HG03039 (cell line): ENCODE data around the gene CCNL1.

Experiments used
- ATAC-seq: cut with Tn5 transposase; IDR thresholded peaks from one replicate; pipeline ENCODE4 v1.9.1; 2021; ENCODE audit warnings: mild to moderate bottlenecking, moderate library complexity; ENCODE audit not compliant: unreplicated experiment

Gene CCNL1

DNA sequence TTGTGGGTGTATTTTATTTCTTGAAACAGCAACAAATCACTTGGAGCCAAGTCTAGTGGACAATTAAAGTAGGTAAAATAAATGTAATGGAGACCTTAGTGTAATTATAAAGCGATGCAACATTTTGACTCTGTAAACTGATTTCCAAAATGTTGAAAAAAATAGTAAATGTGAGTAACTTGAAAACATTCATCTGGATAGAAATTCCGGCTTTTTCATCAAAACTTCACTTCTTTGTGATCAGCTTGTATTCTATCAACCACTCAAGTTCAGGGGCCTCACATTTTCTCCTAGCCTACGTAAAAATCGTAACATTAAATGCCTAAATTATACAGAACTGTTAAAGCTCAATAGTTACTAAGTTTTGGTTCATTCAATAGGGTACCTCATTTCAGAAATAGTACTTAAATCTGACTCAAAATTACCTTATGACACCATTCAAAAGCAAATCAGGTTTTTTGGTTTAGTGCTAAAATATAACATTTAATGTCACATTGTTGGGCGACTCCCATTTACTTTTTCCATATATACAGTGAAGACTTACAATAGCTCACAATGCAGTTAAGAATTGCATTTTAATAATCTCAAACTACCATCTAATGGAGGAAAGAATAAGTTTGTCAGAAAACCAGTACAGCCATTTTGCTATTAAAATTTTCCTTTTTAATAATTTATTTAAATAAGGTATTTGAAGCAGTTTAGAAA, 12.7 kb downstream of the CCNL1 start:
- no peak for ATAC-seq

DNA sequence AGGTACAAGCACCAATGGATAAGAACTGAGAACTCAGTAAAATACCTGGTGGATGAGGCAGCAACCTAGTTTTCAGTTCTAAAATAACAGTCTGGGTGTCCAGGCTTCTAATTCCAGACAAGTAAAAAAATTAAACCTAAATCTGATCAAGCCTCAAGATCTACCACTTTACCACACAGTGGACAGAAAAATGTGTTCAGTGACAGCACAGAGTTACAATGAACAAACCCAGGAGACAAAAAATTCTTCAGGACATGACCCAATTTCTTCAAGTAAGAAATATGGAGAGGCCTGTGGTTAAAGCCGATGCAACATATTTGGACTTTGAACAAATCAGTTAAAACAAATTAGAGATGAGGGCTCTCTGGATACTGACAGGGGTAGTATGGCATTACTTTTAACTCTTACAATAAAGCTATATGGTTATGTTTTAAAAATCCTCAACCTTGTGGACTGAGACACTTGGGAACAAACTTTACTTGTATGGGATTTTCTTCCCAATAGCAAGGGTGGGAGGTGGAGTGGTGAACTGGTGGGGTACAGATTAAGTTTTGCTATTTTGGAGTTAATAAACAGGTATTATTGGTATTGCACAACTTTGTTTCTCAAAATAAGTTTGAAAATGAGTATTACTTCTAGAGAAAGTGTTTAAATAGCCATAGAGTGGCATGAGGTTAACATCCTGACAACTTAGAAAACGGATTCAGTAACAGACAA, 14.2 kb downstream of the CCNL1 start:
- no peak for ATAC-seq

DNA sequence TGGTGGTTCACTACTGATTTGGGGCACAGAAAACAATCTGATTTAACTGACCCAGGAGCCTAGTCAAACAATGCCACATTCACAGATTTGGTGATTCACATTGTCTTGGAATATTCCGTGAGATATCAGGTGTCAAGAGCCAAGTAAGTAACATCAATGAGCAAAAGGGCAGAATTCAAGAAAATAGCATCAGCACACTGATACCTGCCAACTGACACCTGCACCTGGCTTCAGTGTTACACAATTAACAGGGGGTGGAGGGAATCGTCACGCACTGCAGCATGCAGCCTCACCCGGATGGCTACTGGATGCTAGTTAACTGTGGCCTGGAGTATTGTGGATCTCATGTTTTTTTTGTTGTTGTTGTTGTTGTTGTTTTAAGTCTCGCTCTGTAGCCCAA, 17.6 kb downstream of the CCNL1 start:
- ATAC-seq, result no peak

DNA sequence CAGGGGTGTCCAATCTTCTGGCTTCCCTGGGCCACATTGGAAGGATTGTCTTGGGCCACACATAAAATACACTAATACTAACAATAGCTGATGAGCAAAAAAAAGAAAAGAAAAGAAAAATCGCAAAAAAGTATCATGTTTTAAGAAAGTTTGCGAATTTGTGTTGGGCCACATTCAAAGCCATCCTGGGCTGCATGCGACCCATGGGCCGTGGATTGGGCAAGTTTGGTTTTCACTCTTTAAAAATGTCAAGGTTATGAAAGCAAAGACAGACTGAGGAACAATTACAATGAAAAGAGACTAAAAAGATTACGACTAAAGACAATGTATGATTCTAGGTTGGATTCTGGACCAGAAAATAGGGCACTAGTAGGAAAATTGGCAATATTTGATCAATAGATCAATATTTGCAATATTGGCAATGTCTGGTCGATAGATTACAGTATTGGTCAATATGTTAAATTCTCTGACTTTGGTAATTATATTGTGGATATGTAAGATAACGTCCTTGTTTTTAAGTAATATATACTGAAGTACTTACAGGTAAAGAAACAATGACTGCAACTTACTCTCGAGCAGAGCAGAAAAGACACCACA, 19.9 kb downstream of the CCNL1 start:
- ATAC-seq, result no peak

DNA sequence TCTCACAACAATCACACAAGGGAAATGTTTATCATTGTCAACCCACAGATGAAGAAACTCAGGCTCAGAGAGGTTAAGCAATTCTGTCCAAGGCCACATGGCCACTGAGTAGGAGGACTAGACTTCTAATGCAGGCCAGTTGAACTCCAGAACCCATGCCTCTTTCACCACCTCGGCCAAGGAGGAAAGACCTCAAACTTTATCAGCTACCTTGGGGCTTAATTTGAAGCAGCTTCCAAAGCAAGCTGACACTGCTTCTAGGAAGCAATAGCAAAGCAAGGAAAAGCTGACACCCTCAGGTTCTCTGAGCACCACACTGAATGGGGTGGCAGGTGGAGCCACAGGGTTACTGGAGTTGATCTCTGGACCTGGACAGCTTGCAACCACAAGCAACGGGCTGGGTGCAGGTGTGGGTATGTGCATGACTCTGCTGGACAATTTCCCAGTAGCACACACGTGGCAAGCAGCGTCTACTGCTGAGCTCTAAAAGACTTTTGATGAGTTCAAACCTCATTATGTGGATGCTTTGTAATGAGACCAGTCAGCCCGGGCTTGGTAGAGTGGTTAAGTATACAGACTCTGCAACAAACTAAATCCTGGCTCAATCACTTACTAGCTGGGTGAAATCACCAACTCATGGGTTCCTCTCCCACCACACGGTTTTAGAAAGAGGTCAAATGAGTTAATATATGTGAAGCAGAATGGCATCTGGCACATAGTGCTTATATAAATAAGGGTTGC, 23.1 kb downstream of the CCNL1 start:
- ATAC-seq, result no peak

DNA sequence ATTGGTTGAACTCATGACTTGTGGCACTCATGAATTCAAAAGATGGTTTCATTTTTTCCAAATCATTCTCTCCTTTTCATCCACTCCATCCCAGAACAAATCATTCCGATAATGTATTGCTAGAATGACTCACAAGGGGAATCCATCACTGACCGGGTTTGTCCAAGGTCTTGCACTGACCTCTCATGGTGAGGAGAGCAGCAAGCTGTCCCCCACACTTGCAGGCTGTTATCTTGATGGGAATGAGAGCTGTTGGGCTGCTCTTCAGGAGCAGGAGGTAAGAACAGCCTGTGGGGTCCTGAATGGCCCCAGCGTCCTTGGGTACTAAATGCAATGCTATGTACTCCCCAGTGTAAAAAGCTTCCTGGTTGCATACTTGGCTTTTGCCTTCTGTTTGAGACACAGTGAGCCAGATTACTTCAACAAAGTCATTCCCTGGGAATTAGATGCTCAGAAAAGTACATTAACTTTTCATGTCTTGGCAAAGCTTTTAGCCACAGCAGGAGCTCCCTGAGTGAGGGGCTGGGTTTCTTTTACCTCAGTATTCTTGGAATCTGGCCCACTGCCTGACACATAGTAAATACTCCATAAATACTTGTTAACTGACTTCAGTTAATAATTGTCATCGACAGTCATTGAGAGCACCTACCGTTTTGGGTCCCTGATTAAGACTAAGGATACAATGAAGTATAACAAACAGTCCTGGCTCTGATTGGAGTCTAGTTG, 24.1 kb downstream of the CCNL1 start:
- ATAC-seq, result no peak

DNA sequence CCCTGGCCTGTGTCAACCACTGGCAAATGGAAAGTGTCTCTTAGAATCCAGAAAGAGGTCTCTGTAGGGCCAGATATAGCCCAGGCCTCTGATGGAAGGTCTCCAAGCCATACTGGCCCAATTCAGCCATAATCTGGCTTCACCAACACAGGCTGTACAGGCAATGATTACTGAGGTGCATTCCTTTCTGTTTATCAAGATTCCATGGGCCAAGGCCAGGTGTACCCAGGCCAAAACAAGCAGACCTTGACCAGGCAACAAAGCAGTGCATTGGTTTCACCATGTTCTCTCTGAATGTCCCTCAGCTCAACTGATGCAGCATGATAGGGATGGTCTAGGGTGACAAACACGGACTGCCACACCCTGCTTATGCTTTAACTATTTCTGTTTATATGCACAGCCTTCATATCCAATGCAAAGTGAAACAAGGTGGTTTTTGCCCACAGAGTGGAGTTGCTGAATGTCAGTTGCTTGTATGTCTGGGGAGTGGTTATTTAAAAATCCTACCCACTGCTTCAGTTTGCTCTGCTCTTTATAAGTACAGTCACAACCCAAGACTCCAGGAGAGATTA, 25.2 kb downstream of the CCNL1 start:
- peak; percentile 64 for ATAC-seq

DNA sequence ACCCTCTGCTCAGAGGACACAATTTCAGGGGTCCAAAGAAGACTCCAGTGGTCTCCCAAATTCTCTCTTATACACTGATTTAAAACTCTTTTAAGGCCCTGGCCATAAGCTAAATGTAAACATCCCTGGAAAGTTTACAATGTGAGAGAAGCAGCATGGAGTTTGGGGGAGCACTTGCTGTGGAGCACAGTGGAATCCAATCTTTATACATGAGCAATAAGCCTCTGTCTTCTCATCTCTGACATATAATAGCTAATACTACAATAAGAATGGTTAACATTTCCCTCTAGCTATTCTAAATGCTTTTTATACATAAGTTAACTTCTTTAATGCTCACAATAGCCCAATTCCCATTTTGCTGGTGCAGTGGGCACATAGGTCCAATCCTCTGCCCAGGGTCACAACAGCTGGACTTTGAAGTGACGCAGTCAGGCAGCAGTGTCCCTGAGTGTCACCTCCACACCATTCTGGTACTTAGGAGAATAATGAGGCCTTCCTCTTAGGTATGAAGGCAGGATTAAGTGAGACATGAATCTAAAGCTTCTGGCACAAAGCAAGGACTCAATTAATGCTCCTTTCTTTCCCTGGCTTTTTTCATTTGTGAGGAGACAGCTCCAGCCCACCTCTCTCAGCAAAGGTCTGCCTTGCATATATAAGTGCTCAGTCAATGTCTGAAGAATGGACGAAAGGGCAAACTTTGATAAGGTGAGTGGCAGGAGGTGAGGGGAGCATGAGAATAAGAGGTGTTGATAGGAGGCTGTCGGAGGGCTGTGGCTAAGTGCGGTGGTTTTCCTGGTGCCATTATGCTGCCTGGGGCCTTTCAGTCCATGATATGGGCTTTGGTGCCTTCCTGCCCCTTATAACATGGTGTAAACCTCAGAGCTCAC, 26.3 kb downstream of the CCNL1 start:
- ATAC-seq, result no peak

DNA sequence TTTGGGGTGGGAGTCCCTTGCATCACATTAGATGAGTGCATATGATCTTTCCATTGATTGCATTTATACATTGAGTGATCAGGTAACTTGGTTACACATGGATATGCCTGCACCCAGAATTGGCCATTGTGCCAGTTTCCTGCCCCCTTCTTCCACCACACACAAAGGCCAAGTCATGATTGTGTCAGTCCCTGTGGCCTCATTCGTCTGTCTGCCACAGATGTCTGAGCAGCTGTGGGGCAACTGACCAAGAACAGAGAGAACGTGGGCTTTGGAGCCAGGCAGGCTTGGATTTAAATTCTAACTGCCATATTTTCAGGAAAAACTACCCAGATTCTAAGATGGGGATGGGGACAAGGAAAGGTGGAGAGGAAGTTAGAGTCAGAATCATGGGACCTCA, 27.0 kb downstream of the CCNL1 start:
- ATAC-seq, result no peak

DNA sequence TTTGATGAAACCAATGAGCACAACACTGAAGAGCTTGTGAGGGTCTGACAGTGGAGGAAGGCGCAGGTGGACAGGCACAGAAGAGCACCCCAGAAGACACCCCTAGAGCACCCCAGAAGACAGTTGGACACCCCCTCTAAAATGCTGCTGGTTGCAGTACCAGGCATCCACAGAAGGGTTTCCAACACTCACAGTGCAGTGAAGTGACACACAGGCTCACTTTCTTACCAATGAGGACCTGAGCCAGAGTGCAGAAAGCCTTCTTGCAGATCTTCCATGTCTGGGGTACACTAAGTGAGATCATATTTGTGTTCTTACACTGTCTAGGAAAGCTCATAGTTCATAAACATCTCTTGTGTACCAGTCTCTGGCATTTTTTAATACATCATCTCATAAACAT, 27.6 kb downstream of the CCNL1 start:
- ATAC-seq, result no peak

DNA sequence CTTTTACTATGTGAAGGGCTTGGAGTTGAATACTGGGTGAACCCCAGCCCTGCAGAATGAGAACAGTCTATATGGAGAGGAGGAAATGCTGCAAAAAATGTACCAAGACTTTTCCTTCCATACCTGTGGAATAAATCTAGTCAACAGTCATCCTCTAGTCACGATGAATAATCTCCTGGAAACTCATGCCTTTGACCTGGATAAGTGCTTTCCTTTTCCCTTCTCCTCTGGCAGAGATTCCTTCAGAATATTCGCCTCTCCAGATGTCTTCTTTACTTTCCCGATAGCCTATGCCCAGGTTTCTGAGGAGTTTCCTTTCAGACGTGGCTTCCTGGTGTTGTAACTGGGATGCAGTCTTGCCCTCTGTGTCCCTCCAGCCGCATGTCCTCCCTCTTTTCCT, 28.1 kb downstream of the CCNL1 start:
- no peak for ATAC-seq

DNA sequence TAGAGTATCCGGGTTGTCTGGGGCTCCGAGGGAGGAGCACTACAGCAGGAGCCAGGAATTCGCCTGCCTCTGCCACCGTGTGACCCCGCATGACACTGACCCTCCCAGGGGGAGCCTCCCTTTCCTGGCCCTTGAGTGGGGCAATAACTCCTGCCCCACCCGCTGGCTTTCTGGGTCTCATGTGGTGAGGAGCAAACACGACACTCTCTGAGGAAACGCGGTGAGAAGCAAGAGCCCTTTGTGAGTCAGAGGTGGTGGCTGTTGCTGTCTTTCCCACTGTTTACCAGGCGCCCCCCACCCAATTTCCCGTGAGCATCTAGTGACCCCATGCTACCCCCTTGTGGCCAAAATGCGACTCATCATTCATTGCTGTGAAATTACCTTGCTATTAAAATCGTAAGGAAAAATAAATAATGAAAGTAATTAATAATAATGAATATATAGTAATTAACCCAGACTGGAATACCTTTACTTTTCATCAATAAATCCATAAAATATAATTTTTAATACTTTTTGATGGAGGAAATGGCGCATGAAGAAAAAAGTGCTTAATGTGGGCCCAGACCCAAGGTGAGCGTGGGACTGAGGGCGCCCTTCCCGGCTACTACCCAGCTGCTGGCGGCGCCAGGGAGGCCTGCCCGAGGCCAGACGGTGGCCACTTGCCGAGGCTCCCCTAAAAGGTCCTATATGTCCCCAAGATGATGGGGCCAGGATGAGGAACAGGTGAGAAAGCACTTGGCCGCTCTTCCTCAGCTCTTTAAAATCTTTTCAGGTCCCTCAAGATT, 29.3 kb downstream of the CCNL1 start:
- ATAC-seq, result no peak

DNA sequence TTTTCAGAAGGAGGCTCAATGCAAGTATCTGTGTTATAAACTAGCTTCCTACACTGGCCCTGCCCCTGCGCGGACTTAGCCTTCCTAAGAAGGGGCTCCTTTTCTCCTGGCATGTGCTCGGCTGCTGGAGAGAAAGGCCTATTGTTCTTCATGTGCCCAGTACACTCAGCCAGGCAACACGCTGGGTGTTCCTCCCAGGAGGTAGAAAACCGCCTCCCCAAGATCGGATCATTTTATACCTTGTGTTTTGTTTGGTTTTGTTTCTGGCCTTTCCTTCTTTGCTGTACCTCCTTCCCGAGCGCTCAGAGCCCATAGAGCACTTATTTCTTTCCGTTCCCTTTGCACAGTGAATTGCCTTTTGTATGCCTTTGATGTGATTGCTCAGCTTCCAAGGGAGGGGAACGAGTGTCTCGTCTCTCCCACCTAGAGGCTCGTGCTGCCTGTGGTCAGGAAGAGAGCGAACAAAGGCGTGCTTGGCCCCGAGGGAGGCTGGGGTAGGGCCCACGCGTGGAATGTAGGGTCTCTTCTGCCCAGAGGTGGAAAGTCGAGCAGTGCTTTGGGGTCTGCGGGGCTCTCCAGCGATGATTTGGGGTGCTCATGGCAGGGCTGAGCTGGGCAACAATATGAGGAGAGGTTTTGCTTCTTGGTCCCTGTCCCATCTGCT, 30.0 kb downstream of the CCNL1 start:
- no peak for ATAC-seq

DNA sequence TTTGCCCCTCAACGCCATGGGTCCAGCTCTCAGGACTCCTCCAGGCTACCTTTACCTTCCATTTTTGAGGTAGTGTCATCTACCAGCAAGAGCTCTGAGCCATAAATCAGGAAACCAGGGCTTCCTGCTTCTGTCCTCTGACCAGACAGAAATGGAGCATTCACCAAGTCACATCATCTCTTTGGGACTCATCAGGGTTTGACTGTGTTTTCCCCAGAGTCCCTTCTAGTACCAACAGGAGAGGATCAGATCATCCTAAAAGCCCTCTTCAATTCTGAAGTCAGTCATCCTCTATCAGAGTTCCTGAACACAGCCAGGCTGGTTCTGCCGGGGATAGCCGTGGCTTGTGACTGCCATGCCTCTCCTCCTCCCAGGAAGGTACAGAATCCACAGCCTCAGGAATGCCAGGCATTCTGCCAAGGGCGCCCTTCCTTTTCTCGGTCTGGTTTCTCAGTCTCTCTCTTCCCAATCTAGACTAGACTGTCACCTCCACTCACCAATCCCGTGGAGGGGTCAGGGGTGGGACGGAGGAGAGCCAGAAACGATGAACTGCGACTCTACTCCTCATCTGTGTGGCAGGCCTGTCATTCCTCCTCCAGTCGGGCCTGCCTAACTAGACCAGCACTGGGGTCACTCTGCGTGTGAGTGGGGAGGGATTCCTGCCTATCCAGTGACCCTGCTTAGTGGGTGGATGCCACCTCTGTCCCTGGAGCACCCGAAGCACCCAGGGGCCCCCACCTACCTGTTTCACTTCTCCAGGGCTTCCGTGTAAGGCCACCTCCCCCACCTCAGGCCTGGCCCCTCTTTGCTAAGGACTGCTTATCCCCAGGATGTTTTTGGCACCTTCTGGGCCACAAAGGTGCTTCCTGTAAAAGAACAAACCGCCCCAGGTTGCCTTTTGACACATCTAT, 30.9 kb downstream of the CCNL1 start:
- peak; percentile 4 for ATAC-seq

DNA sequence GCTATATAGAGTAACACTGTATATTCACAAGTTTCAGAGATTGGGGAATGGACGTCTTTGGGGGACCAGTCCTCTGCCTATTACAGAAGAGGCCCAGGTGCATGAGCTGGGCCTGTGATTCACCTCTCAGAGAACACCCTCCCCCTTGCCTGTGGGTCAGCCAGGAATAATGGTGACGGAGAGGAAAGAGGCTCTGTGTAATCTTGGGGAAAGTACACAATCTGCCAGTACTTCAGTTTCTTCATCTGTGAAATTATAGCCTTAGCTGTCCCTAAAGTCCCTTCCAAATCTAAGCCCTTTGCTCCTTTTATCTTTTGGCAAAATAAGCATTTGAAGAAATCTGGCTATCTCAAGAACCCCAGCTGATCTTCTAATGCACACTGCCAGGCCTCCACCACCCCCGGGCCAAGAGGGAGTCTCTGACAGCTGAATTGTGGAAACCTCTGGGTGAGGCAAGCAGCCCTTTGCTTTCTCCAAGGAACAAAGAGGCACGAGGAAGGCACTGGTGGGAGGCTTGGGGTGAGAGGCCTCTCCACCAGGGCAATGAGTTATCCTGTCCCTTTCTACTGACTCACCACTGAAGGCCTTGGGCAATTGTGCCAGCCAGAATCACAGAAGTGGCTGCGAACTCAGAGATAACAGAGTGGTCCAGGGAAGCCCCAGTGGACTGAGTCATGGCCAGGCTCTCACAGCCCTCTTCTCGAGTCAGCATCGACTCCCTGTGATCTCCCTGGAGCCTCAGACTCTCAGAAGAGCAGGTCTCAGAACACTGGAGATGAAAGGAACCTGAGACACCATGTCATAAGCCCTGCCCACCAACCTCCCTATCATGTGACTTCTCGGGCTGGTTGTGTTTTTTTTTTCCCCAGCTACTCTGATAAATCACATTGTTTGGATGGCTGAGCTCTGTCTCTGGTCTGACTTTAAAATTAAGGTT, 31.8 kb downstream of the CCNL1 start:
- ATAC-seq, result peak; percentile 48

DNA sequence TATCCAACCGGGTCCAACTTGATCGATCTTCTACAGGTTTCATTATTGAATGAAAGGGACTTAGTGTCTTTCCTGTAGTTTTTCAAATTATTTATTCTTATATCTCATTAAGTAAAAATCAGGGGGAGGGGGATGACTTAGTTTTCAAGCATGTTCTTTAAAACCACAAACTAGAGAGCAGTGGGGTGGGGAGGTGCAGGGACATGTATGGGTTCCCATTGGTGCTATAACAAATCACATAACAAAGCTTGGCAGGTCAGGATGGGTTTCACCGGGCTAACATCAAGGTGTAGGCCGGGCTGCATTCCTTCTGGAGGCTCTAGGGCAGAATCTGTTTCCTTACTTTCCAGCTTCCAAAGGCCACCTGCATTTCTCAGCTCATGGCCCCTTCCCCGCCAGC, 32.7 kb downstream of the CCNL1 start:
- ATAC-seq, result no peak
